ENCODE results near the gene CEP63.

- no peak for TF ChIP-seq POLR2AphosphoS5 (IDR thresholded peaks at IDR 0.05; ENCODE audit: low read depth, low read length)
- no peak for TF ChIP-seq POLR2A (IDR thresholded peaks at IDR 0.05; ENCODE audit: low read depth, low read length)
These were observed 661 bp upstream of the CEP63 start for GRCh38 chr3:134485075-134485717.

Data from GM12892 (cell line).